K562 (cell line): ENCODE data around the gene PCDHB16. TPM values are rescaled to one million over a fixed set of nuclear protein-coding genes. Genes with fewer than 3 reads are reported as not detected.
"Not testable (repeated sequence)": the region's sequence is repeated elsewhere in the genome, so short reads cannot be mapped to it uniquely, and the experiment has no call there.

Experiments used
- ATAC-seq: fragments of 200-7000 bp; cut with Tn5 transposase; 3 replicates; pipeline ENCODE4 v1.9.1; 2020; ENCODE audit warnings: moderate library complexity
- BruUV-seq: library from RNA; stranded (reverse); fragments of 400-500 nt; replicated peaks from 2 replicates; lab custom pipeline; 2021; lab: Mats Ljungman, UMichigan
- CTCF ChIA-PET: fragments of 300-600 bp; formaldehyde crosslinking; extraction: SDS; loops from one replicate; lab custom pipeline; 2021; ENCODE audit warnings: low intra/inter-chr PET ratio; lab: Yijun Ruan, JAX
- POLR2A ChIA-PET: fragments of 300-600, 350-650 bp; sonication (Branson Sonifier 250); formaldehyde crosslinking; extraction: SDS; loops from one replicate; lab custom pipeline; 2021; ENCODE audit warnings: antibody characterized with exemption, inconsistent platforms; lab: Yijun Ruan, JAX
- DNase-seq, 4 experiments: peaks; one replicate each; pipeline versions ENCODE4 v3.0.0 to v3.0.0-alpha.2; 2011 to 2018; ENCODE audit warnings: low spot score in 3 of 4, mixed read lengths in 3 of 4; ENCODE audit errors: extremely low read depth in 1 of 4
- FAIRE-seq: peaks from 2 replicates; lab custom pipeline; 2011; peaks lifted over from hg19 to GRCh38; lab: Jason Lieb, UNC
- H2AFZ ChIP-seq: 2 replicates; pipeline ENCODE4 v1.6.0; 2011; ENCODE audit warnings: low read depth, low read length, control low read depth, inconsistent platforms
- H3K27ac ChIP-seq: fragments of 200-600 bp; 3 replicates; pipeline ENCODE4 v1.8.0; 2011; ENCODE audit warnings: low read depth, mild to moderate bottlenecking, control low read depth, inconsistent platforms, low read length, moderate library complexity, mixed read lengths; ENCODE audit errors: extremely low read depth
- H3K27me3 ChIP-seq, 2 experiments: fragments of 300-600 bp in 1 of 2; 2 replicates in 1 of 2; 3 replicates in 1 of 2; pipeline versions ENCODE4 v1.6.0 to v1.8.0; 2011; ENCODE audit warnings: inconsistent platforms in 2 of 2, low read length in 2 of 2, mild to moderate bottlenecking in 1 of 2, mixed read lengths in 1 of 2, moderate library complexity in 1 of 2; ENCODE audit not compliant: control insufficient read depth in 2 of 2, insufficient read depth in 2 of 2
- H3K36me3 ChIP-seq: fragments of 300-600 bp; 3 replicates; pipeline ENCODE4 v1.8.0; 2011; ENCODE audit warnings: mild to moderate bottlenecking, low read length, inconsistent platforms; ENCODE audit not compliant: control insufficient read depth, insufficient read depth
- H3K4me1 ChIP-seq, 2 experiments: fragments of 200-600 bp in 1 of 2; replicated peaks in 1 of 2; 2 replicates in 1 of 2; 3 replicates in 1 of 2; pipeline versions ENCODE4 v1.5.1 to v1.8.0; 2011; ENCODE audit warnings: inconsistent platforms in 2 of 2, low read length in 2 of 2, mild to moderate bottlenecking in 1 of 2, mixed read lengths in 1 of 2, moderate library complexity in 1 of 2; ENCODE audit not compliant: control insufficient read depth in 2 of 2, insufficient read depth in 2 of 2
- H3K4me2 ChIP-seq: 2 replicates; pipeline ENCODE4 v1.6.1; 2011; ENCODE audit warnings: low read length, control low read depth, inconsistent platforms, mixed read lengths; ENCODE audit not compliant: insufficient read depth
- H3K4me3 ChIP-seq: fragments of 200-600 bp; sonication (generic), shearing (Covaris generic); 2 replicates; pipeline ENCODE4 v1.5.1; 2016; ENCODE audit warnings: control low read depth, inconsistent platforms
- H3K79me2 ChIP-seq: fragments of 200-600 bp; 3 replicates; pipeline ENCODE4 v1.8.0; 2011; ENCODE audit warnings: low read length, inconsistent platforms; ENCODE audit not compliant: control insufficient read depth, insufficient read depth
- H3K9ac ChIP-seq, 2 experiments: 2 replicates each; pipeline versions ENCODE4 v1.6.0 to v1.6.1; 2011; ENCODE audit warnings: low read depth in 2 of 2, low read length in 2 of 2, control low read depth in 1 of 2, inconsistent platforms in 1 of 2, mild to moderate bottlenecking in 1 of 2, mixed read lengths in 1 of 2; ENCODE audit not compliant: insufficient read depth in 1 of 2
- H3K9me1 ChIP-seq: one replicate; pipeline ENCODE4 v1.6.0; 2011; ENCODE audit warnings: inconsistent platforms, mild to moderate bottlenecking, low read length, moderate library complexity; ENCODE audit not compliant: control insufficient read depth, insufficient read depth
- H3K9me3 ChIP-seq: replicated peaks from 2 replicates; pipeline ENCODE4 v1.5.1; 2011; ENCODE audit warnings: low read depth, low read length, inconsistent platforms; ENCODE audit not compliant: control insufficient read depth, insufficient read depth
- H4K20me1 ChIP-seq: replicated peaks from 2 replicates; pipeline ENCODE4 v1.6.1; 2011; ENCODE audit warnings: low read length, inconsistent platforms, mixed read lengths; ENCODE audit not compliant: control insufficient read depth, insufficient read depth
- NFYB ChIP-seq: IDR thresholded peaks from 2 replicates; pipeline ENCODE4 v1.6.1; 2011; ENCODE audit warnings: mild to moderate bottlenecking, moderate library complexity; ENCODE audit not compliant: insufficient read length; ENCODE audit errors: extremely low read depth
- PATZ1 ChIP-seq: fragments of 250-450 bp; sonication (Bioruptor Pico); IDR thresholded peaks from 2 replicates; pipeline ENCODE4 v1.5.0; 2020; ENCODE audit warnings: mild to moderate bottlenecking, borderline replicate concordance
- RAD21 ChIP-seq, 2 experiments: fragments of 250-450 bp in 1 of 2; fragments of 450-650 bp in 1 of 2; sonication (Bioruptor Pico) in 1 of 2; formaldehyde crosslinking in 1 of 2; IDR thresholded peaks in 1 of 2; conservative IDR thresholded peaks in 1 of 2; 2 replicates each; pipeline versions ENCODE4 v1.4.0 to v1.8.0; 2020 to 2022; ENCODE audit warnings: mild to moderate bottlenecking in 2 of 2, moderate library complexity in 1 of 2
- WGBS: fragments of 100-300 bp; shearing (Covaris generic); methylation state at CpG from one replicate; pipeline ENCODE4 v1.1.6; 2016; ENCODE audit warnings: low coverage, mixed read lengths; ENCODE audit not compliant: insufficient coverage; ENCODE audit errors: missing lambda C conversion rate; 5-methylcytosine and 5-hydroxymethylcytosine counted together
- in situ Hi-C: fragments of 300-500 bp; cut with MboI; formaldehyde crosslinking; loops from 4 replicates; pipeline ENCODE4 v1.15.0; 2018; ENCODE audit warnings: inconsistent platforms, mixed read lengths
- intact Hi-C: fragments of 100-400 bp; cut with micrococcal nuclease; formaldehyde crosslinking; loops from 2 replicates; pipeline ENCODE4 v1.14.2; 2022
- polyA plus RNA-seq, 8 experiments: library from polyadenylated mRNA; depleted of rRNA in 4 of 8; stranded (reverse) in 5 of 8; unstranded in 3 of 8; fragments of >200 nt; fragmentation: Nextera tagmentation in 2 of 8; fragmentation: Illumina TruSeq in 1 of 8; extraction: Ambion mirVana in 2 of 8; extraction: Trizol in 1 of 8; gene quantifications; 2 replicates each; pipeline versions ENCODE4 v1.2.1 to v1.2.3, GENCODE V29; 2011 to 2014; ENCODE audit warnings: inconsistent platforms in 1 of 8, missing spikeins in 1 of 8
- total RNA-seq, 7 experiments: library from RNA; depleted of rRNA in 6 of 7; stranded (reverse); fragments of >200 nt in 6 of 7; fragmentation: Illumina TruSeq in 2 of 7; extraction: Trizol in 2 of 7; gene quantifications; 2 replicates each; pipeline versions ENCODE4 v1.2.1 to v1.2.3, GENCODE V29; 2011 to 2021; ENCODE audit warnings: low replicate concordance in 1 of 7
- TF ChIP-seq, protein P1 (sequence below), 3 experiments: IDR thresholded peaks in 2 of 3; conservative IDR thresholded peaks in 1 of 3; 2 replicates each; pipeline ENCODE4 v1.5.1; 2011 to 2012; ENCODE audit warnings: low read length in 3 of 3, mild to moderate bottlenecking in 3 of 3, control low read depth in 2 of 3, improper control_type of control experiment in 1 of 3, inconsistent platforms in 1 of 3, low read depth in 1 of 3, mixed read lengths in 1 of 3, moderate library complexity in 1 of 3; ENCODE audit not compliant: insufficient read depth in 2 of 3

The PCDHB16 gene
- total and polyA plus RNA-seq, 9 of the 15 experiments (the other 6 are each of a cell fraction or from before 2014, with no cell fraction given) = not detected

- CTCF ChIA-PET, H2AFZ ChIP-seq, ATAC-seq, H3K9me1 ChIP-seq, H3K27me3 ChIP-seq, H4K20me1 ChIP-seq, H3K27ac ChIP-seq, H3K4me2 ChIP-seq, H3K4me3 ChIP-seq, H3K9ac ChIP-seq, H3K4me1 ChIP-seq, H3K36me3 ChIP-seq, intact Hi-C loops, BruUV-seq, FAIRE-seq, H3K79me2 ChIP-seq, H3K9me3 ChIP-seq, POLR2A ChIA-PET, in situ Hi-C loops, DNase-seq: not testable (repeated sequence)
- WGBS = 9% methylated on average over 18 of the region's 30 CpGs
Observed at GRCh38 chr5:141225421-141225820, 43.2 kb downstream of the PCDHB16 start.

DNA sequence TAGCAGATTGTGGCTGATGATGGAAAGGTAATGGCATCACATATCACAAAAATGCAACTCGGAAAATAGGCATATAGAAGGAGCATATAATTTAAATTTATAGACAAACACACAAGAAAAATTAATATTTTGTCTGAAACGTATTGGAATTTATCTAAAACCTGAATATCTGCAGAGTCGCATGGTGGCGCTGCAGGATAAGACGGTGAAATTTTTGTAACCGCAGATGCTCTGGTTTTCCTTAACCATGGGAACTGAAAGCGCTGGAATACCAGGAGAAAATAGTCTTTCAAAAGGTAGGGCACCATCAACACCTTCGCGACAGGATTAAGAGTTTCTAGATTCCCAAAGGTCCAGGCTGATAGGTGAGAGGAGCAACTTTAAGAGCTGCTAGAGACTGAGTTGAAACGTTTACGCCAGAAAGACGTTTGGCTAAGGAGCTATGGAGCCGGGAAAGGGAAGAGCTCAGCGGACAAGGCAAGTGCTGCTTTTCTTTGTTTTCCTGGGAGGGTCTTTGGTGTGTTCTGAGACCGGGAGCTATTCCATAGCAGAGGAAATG, 52.0 kb downstream of the PCDHB16 start:
- intact Hi-C loops (loop anchor here (10.0 kb wide), 1 partner anchor 281 kb away; no protein-coding TSS in a partner anchor), in situ Hi-C loops (loop anchor here (10.0 kb wide), 1 partner anchor 331 kb away; no protein-coding TSS in a partner anchor)
- no peak overlapping the region for H3K9ac ChIP-seq
- no peaks in the 10 kb centered on the region for H3K9me3 ChIP-seq
- no peaks in the 10 kb centered on the region for H4K20me1 ChIP-seq
- CTCF ChIA-PET = no interaction called here
- peak in 1 of 4 experiments; percentile 9 for DNase-seq
- ATAC-seq = no peak
- no peaks in the 10 kb centered on the region for H3K9me1 ChIP-seq
- BruUV-seq = no TSS peak
- no peaks in the 10 kb centered on the region for H3K36me3 ChIP-seq
- 1% methylated on average over 15 of the region's 15 CpGs for WGBS
- no peak overlapping the region for H3K27ac ChIP-seq
- H3K79me2 ChIP-seq = no peaks in the 10 kb centered on the region
- H2AFZ ChIP-seq = peak overlapping the region; percentile 9; the same call in 1 of the 2 replicates
- peaks cover 0 to 5% of the 10 kb centered on the region in 2 experiments; a peak in 1 of 5 replicates for H3K4me1 ChIP-seq
- H3K4me2 ChIP-seq = no peak overlapping the region
- H3K4me3 ChIP-seq = no peak overlapping the region
- TF ChIP-seq RAD21 (CRISPR knock-in tag; conservative IDR thresholded peaks at IDR 0.05 in 1 of 2, IDR thresholded peaks at IDR 0.05 in 1 of 2) (peak; percentile 19 to 37; a peak in 2 of 4 replicates), PATZ1 (no peak), NFYB (no peak)
- TF ChIP-seq, protein P1, sequence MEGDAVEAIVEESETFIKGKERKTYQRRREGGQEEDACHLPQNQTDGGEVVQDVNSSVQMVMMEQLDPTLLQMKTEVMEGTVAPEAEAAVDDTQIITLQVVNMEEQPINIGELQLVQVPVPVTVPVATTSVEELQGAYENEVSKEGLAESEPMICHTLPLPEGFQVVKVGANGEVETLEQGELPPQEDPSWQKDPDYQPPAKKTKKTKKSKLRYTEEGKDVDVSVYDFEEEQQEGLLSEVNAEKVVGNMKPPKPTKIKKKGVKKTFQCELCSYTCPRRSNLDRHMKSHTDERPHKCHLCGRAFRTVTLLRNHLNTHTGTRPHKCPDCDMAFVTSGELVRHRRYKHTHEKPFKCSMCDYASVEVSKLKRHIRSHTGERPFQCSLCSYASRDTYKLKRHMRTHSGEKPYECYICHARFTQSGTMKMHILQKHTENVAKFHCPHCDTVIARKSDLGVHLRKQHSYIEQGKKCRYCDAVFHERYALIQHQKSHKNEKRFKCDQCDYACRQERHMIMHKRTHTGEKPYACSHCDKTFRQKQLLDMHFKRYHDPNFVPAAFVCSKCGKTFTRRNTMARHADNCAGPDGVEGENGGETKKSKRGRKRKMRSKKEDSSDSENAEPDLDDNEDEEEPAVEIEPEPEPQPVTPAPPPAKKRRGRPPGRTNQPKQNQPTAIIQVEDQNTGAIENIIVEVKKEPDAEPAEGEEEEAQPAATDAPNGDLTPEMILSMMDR (IDR thresholded peaks at IDR 0.05 in 2 of 3, conservative IDR thresholded peaks at IDR 0.05 in 1 of 3; ENCODE audit: insufficient read depth in 2 of 3, low read depth in 1 of 3, low read length in 3 of 3) = peak; percentile 48 to 68 (median 54); a peak in 4 of 6 replicates
- H3K27me3 ChIP-seq = peaks cover 2 to 13% of the 10 kb centered on the region in 2 experiments; a peak in 2 of 5 replicates
- POLR2A ChIA-PET = no interaction called here
- no peak for FAIRE-seq
